Omental fat pad (tissue), 4 donors: ENCODE data around the gene CMYA5. TPM values are rescaled to one million over a fixed set of nuclear protein-coding genes. Genes with fewer than 3 reads are reported as not detected.
"Not testable (repeated sequence)": the region's sequence is repeated elsewhere in the genome, so short reads cannot be mapped to it uniquely, and the experiment has no call there.

Experiments
- ATAC-seq: fragments of 150-250 bp; one replicate; pipeline ENCODE4 v1.9.1; 2016; ENCODE audit warnings: mild to moderate bottlenecking, moderate library complexity; ENCODE audit not compliant: low FRiP score
- DNase-seq: peaks from one replicate; pipeline ENCODE4 v3.0.0-alpha.2; 2019; ENCODE audit warnings: low spot score
- CTCF ChIP-seq, 3 donors: fragments of 450-650 bp; IDR thresholded peaks; one replicate each; pipeline ENCODE4 v1.5.1; 2016 to 2017; ENCODE audit warnings: antibody characterized with exemption in 3 of 3, mild to moderate bottlenecking in 3 of 3, moderate library complexity in 2 of 3
- total RNA-seq, 4 donors: library from RNA; depleted of rRNA; stranded (reverse); fragments of >200 nt; gene quantifications; one replicate each; pipeline ENCODE4 v1.1.0, GENCODE V29; 2016

CMYA5 gene
- total RNA-seq, 4 donors from 2014 or later, result 4.2 to 21.0 (median 6.3) TPM

- ATAC-seq, result no peak
- TF ChIP-seq CTCF (IDR thresholded peaks at IDR 0.05), result no peak
- no peak for DNase-seq
Measured at GRCh38 chr5:79666758-79667157, 22.9 kb upstream of the CMYA5 start.

- ATAC-seq (no peak), DNase-seq (no peak)
- TF ChIP-seq CTCF (IDR thresholded peaks at IDR 0.05), result no peak
Measured at GRCh38 chr5:79672392-79672791, 17.2 kb upstream of the CMYA5 start.

- DNase-seq, ATAC-seq: not testable (repeated sequence)
Measured at GRCh38 chr5:79676354-79676753, 13.3 kb upstream of the CMYA5 start.

- not testable (repeated sequence) for ATAC-seq, DNase-seq
Measured at GRCh38 chr5:79682102-79682501, 7.5 kb upstream of the CMYA5 start.

- no peak for DNase-seq
- ATAC-seq, result no peak
- no peak for TF ChIP-seq CTCF (IDR thresholded peaks at IDR 0.05)
Measured at GRCh38 chr5:79684782-79685181, 4.9 kb upstream of the CMYA5 start.

GRCh38 chr5:79685627-79686026, 4.0 kb upstream of the CMYA5 start:
- DNase-seq, result no peak
- ATAC-seq, result no peak
- no peak for TF ChIP-seq CTCF (IDR thresholded peaks at IDR 0.05)

GRCh38 chr5:79686799-79687198, 2.8 kb upstream of the CMYA5 start:
- TF ChIP-seq CTCF (IDR thresholded peaks at IDR 0.05), result no peak
- DNase-seq (no peak), ATAC-seq (no peak)

- DNase-seq, result no peak
- ATAC-seq, result no peak
- no peak for TF ChIP-seq CTCF (IDR thresholded peaks at IDR 0.05)
Measured at GRCh38 chr5:79687889-79688288, 1.7 kb upstream of the CMYA5 start.
